Measurements from ENCODE around the gene RAB22A.

The RAB22A gene, protein sequence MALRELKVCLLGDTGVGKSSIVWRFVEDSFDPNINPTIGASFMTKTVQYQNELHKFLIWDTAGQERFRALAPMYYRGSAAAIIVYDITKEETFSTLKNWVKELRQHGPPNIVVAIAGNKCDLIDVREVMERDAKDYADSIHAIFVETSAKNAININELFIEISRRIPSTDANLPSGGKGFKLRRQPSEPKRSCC

GRCh38 chr20:58309591-58310290 lies at the start of gene RAB22A:
RAB22A (plus strand) TSS chr20:58309715; CDS start chr20:58309977, 262 bp downstream.
- DNase-seq (ENCODE audit: low read depth), result peak; percentile 63

DNA sequence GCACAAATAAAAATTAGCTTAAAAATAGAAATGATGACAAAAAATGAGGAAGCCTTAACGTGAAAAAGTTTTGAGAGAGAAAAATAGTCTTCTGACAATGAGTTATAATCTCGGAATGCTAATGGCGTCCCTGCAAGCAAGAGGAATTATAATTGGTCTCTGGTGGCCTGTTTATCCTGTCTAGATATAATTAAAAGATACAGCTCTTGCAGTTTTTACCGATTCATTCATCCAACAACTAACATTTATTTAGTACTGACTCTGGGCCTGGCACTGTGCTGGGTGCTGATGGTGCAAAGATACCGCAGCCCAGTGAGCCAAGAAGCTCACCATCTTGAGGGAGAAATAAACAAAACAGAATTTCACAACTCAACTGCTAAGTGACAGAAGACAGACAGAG lies 49.5 kb upstream of the RAB22A start:
- DNase-seq (ENCODE audit: low read depth), result no peak

- no peak for DNase-seq (ENCODE audit: low read depth)
Observed at GRCh38 chr20:58261660-58262059, 47.9 kb upstream of the RAB22A start.

DNA sequence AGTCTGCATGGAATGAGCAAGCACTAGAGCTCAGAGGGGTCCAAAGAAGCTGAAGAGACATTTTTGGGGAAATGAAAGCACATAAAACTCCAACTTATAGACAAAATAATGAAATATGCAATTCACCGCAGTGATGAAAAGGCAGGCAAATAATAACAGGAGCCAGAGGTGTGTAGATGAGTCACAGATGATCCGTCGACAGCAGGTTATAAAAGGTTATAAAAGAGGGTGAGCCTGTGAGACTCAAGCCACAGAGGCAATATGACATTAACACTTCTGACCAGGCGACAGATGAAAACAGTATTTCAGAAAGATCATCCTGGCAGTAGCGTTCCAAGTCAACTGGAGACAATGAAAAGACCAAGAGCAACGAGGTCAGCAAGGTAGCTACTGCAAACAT lies 45.2 kb upstream of the RAB22A start:
- no peak for DNase-seq (ENCODE audit: low read depth)

DNA sequence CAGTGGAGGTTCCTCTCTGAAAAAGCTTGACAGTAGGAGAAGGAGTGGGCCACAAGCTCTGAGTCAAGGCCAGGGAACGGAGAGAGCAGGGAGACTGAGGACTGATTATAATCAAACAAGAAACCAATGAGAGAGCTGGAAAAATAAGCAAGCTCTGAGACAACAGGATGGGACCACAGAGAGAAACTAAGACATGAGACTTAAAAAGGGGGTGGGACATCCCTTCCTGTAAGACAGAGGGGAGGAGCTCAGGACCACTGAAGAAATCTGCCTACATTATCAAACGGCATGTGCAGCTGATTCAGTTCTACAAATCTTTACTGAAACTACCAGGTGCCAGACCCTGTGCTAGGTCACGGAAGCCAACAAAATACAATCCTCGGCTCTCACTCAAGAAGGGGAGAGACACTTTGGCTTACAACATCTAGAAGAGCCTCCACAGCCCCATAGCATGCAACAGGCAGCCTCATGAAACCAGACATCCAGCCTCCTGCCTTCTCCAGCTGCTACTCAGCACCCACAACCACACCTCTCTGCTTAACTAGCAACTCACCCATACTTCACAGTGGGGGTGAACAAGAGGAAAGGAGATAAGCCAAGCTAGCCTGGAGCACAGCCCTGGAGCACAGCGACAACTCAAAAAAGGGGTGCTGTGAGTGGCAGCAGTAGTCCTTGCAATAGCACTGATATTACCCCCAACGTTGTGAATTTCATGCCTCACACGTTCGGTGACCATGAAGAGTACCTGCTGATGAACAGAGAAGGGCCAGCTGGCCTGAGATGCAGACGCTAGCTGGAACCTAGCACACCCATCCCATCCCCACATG lies 41.9 kb upstream of the RAB22A start:
- DNase-seq (ENCODE audit: low read depth), result no peak

DNA sequence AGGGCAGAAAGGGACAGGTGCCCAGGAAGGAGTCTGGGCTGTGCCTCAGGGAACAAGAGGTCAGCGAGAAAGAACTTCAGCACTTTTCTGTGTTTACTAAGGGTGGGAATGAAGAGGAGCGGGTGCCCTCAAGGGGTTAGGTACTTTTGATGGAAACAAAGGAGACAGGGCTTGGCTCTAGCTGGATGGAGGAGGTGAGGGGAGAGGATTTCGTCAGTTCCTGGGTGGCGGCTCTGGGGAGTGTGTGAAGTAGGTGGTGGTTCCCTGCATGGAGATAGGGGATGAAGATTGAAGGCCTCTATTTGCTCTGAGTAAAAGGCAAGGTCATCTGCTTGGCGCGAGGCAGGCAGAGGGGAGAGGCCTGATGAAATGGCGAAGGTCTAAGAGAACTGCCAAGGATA lies 41.1 kb upstream of the RAB22A start:
- DNase-seq (ENCODE audit: low read depth), result no peak

- DNase-seq (ENCODE audit: low read depth), result peak; percentile 33
Observed at GRCh38 chr20:58268936-58269619, 40.4 kb upstream of the RAB22A start.

- DNase-seq (ENCODE audit: low read depth), result peak; percentile 61
Observed at GRCh38 chr20:58271606-58272351, 37.7 kb upstream of the RAB22A start.

DNA sequence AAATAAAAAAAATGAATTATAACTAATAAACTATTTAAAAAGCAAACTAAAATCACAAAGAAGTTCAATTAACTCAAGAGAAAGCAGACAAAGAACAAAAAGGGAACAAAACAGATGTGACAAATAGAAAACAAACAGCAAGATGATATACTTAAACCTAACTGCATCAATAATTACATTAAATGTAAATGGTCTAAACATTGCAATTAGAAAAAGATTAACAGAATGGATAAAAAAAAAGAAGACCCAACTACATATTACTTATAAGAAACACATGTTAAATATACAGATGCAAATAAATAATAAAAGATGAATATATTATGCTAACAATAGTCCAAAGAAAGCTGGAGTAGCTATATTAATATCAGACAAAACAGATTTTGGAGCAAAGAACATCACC lies 35.1 kb upstream of the RAB22A start:
- no peak for DNase-seq (ENCODE audit: low read depth)

GRCh38 chr20:58277107-58277506 lies 32.4 kb upstream of the RAB22A start:
- no peak for DNase-seq (ENCODE audit: low read depth)

- DNase-seq (ENCODE audit: low read depth), result peak; percentile 9
Observed at GRCh38 chr20:58277578-58278472, 31.7 kb upstream of the RAB22A start.

DNA sequence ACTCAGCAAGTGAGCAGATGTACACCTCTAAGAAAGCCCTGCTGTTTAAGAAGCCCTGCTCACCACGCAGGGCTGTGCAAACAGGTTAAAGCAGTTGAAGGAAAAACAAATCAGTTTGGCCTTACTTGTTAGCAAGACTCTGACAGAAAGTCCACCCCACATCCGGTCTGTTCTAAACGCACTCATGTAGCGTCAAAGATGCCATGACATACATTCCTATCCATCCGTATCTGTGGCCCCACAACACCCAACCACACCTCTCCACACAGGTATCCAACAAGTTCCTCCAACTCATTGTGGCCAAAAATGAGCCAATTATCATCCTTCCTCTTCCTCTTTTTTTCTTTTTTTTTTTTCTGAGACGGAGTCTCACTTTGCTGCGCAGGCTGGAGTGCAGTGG lies 22.8 kb upstream of the RAB22A start:
- no peak for DNase-seq (ENCODE audit: low read depth)

GRCh38 chr20:58287638-58288037 lies 21.9 kb upstream of the RAB22A start:
- no peak for DNase-seq (ENCODE audit: low read depth)

- no peak for DNase-seq (ENCODE audit: low read depth)
Observed at GRCh38 chr20:58289143-58289542, 20.4 kb upstream of the RAB22A start.

DNA sequence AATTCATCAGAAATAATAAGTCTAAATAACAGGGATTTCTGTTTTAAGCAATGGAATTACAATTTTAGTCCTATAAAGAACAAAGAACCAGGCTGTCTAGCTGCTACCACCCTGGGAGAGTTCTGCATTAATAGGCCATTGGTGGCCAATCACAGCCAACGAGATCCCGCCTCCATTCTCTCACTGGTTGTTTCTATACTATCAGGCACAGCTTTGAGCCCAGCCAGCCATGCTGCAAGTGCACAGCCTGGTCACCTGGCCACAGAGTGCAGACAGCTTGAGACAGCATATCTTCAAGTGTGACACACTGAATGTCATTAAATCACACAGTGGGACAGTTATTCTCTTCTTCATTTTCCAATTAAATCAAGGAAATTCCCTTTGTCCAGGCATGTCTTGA lies 16.1 kb upstream of the RAB22A start:
- DNase-seq (ENCODE audit: low read depth), result no peak

GRCh38 chr20:58294497-58295455 lies 14.7 kb upstream of the RAB22A start:
- peak; percentile 22 for DNase-seq (ENCODE audit: low read depth)

DNA sequence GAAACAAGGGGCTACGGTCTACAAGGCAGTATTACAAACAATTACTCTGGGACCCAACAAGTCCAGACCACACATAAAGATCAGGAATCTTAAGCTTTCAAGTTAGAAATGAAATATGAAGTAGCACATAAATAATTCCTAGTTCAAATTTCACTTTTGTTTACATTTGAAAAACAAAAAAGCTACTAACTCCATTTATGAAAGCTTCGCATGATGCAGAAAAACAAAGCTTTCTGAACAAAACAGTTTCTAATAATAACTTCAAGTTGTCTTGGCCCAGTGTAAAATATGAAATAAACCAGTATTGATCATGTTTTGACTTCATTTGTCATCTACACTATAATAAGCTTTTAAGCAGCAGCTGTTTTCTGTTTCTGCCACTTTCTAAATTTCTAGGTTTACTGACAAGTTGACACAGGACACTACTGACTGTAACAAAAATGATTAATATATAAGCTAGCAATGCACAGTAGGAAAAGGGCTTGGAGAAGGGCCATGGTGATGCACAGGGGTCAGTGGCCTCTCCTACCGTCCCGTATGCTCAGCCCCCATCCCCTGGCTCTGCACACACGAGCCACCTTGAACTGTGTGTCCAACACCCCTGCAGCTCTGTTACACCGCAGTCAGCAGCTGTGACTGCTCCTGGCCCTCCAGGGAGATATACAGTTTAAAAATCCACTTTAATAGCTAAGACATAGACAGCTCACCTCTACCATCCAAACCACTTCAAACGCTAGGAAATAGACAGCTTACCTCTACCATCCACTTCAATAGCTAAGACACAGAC lies 13.3 kb upstream of the RAB22A start:
- DNase-seq (ENCODE audit: low read depth), result no peak

DNA sequence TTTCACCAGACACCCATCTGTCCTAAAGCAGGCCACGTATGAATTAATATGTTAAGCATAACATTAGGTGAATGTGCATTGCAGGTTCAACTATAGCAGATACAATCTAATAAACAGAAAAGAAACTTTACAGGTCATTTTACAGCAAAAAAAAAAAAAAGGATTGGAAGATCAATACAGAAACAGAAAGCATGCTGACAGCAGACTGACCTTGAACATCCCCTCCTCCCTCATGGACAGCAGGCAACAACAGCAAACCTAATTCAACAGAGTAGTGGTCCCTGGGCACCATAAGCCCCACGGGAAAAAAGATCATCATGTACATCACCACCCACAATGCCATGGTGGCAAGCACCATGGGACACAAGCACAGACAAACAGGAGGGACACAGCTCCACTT lies 12.1 kb upstream of the RAB22A start:
- no peak for DNase-seq (ENCODE audit: low read depth)

- DNase-seq (ENCODE audit: low read depth), result no peak
Observed at GRCh38 chr20:58300321-58300720, 9.2 kb upstream of the RAB22A start.

All from amniotic epithelial cell (primary cell).